K562 (cell line): ENCODE measurements around the gene CACNA1E.

ENCODE experiments used
- CTCF ChIP-seq, 3 experiments: IDR thresholded peaks in 2 of 3; conservative IDR thresholded peaks in 1 of 3; 2 replicates each; pipeline ENCODE4 v1.5.1; 2011 to 2012; ENCODE audit warnings: low read length in 3 of 3, mild to moderate bottlenecking in 3 of 3, control low read depth in 2 of 3, improper control_type of control experiment in 1 of 3, inconsistent platforms in 1 of 3, low read depth in 1 of 3, mixed read lengths in 1 of 3, moderate library complexity in 1 of 3; ENCODE audit not compliant: insufficient read depth in 2 of 3
- HNRNPLL ChIP-seq: fragments of 200-400 bp; formaldehyde crosslinking; IDR thresholded peaks from 2 replicates; pipeline ENCODE4 v1.6.1; 2017; ENCODE audit warnings: low read length, low read depth, mild to moderate bottlenecking; ENCODE audit not compliant: poor library complexity, severe bottlenecking
- KLF16 ChIP-seq: IDR thresholded peaks from 2 replicates; pipeline ENCODE4 v1.6.1; 2016; ENCODE audit warnings: antibody characterized with exemption
- RB1 ChIP-seq: fragments of 450-650 bp; IDR thresholded peaks from 2 replicates; pipeline ENCODE4 v1.6.1; 2017; ENCODE audit warnings: low read depth, mild to moderate bottlenecking
- RFX5 ChIP-seq: IDR thresholded peaks from 2 replicates; pipeline ENCODE4 v1.6.1; 2011; ENCODE audit warnings: low read depth, mild to moderate bottlenecking, improper control_type of control experiment, low read length
- SMARCC2 ChIP-seq: fragments of 450-650 bp; IDR thresholded peaks from 2 replicates; pipeline ENCODE4 v1.6.1; 2017; ENCODE audit warnings: antibody characterized with exemption, moderate library complexity, mild to moderate bottlenecking, low read depth
- SREBF2 ChIP-seq: sonication (generic); formaldehyde crosslinking; IDR thresholded peaks from 2 replicates; pipeline ENCODE4 v1.4.0; 2020; ENCODE audit warnings: mild to moderate bottlenecking, missing genetic modification reagents
- TAL1 ChIP-seq: fragments of 450-650 bp; IDR thresholded peaks from 2 replicates; pipeline ENCODE4 v1.6.1; 2016; ENCODE audit warnings: mild to moderate bottlenecking
- TRIM28 ChIP-seq: fragments of 450-650 bp; IDR thresholded peaks from 2 replicates; pipeline ENCODE4 v1.6.1; 2017

- TF ChIP-seq CTCF (IDR thresholded peaks at IDR 0.05 in 2 of 3, conservative IDR thresholded peaks at IDR 0.05 in 1 of 3; ENCODE audit: insufficient read depth in 2 of 3, low read depth in 1 of 3, low read length in 3 of 3) (no peak), RFX5 (no peak), TRIM28 (no peak), SREBF2 (CRISPR knock-in tag) (no peak), TAL1 (no peak), RB1 (no peak), HNRNPLL (no peak), KLF16 (no peak), SMARCC2 (no peak)
Observed at GRCh38 chr1:181659321-181659957, 176.1 kb downstream of the CACNA1E start.
